Measurements from ENCODE around the gene UPF1.

- TF ChIP-seq CTCF (IDR thresholded peaks at IDR 0.05) (no peak), EP300 (IDR thresholded peaks at IDR 0.05) (no peak), POLR2A (IDR thresholded peaks at IDR 0.05) (no peak)
Observed at GRCh38 chr19:18883526-18884304, 52.0 kb downstream of the UPF1 start.
